ENCODE data around the gene WNK2. TPM values are rescaled to one million over a fixed set of nuclear protein-coding genes. Genes with fewer than 3 reads are reported as not detected.

Gene WNK2
- total RNA-seq, 1 donor from 2014 or later, result 6.2 TPM

GRCh38 chr9:93221044-93221443 lies 37.1 kb downstream of the WNK2 start:
- H3K79me2 ChIP-seq (ENCODE audit: low read depth), result no peaks in the 10 kb centered on the region
- H3K4me1 ChIP-seq, result peaks cover 6% of the 10 kb centered on the region
- H3K27me3 ChIP-seq, result no peaks in the 10 kb centered on the region
- H2AFZ ChIP-seq (replicated peaks), result no peak overlapping the region
- H3K9me3 ChIP-seq (ENCODE audit: low read depth), result no peaks in the 10 kb centered on the region
- H3K9me3 Mint-ChIP-seq, result peaks cover 3% of the 10 kb centered on the region
- no peaks in the 10 kb centered on the region for H3K36me3 ChIP-seq
- no peaks in the 10 kb centered on the region for H3F3A ChIP-seq (ENCODE audit: low read depth)
- H3K4me3 ChIP-seq, result no peak overlapping the region
- H3K27me3 Mint-ChIP-seq (ENCODE audit: insufficient read depth, low read depth), result peaks cover 7% of the 10 kb centered on the region
- peaks cover 19% of the 10 kb centered on the region for H3K4me1 Mint-ChIP-seq
- no peak overlapping the region for H3K4me2 ChIP-seq
- no peak overlapping the region for H3K4me3 Mint-ChIP-seq
- no peak overlapping the region for H3K27ac ChIP-seq
- TF ChIP-seq EZH2 (IDR thresholded peaks at IDR 0.05) (no peak), EZH2phosphoT487 (IDR thresholded peaks at IDR 0.05) (no peak), CTCF (IDR thresholded peaks at IDR 0.05) (no peak)
- no peak overlapping the region for H3K27ac Mint-ChIP-seq
- peaks cover 10% of the 10 kb centered on the region for H4K20me1 ChIP-seq (ENCODE audit: low read depth)
- H3K36me3 Mint-ChIP-seq, result peaks cover 2% of the 10 kb centered on the region
- DNase-seq (ENCODE audit: low spot score), result no peak
- H3K9ac ChIP-seq, result no peak overlapping the region

GRCh38 chr9:93222890-93223259 lies 38.9 kb downstream of the WNK2 start:
- peaks cover 3% of the 10 kb centered on the region for H3K36me3 Mint-ChIP-seq
- peaks cover 19% of the 10 kb centered on the region for H3K4me1 Mint-ChIP-seq
- H3K27ac ChIP-seq, result no peak overlapping the region
- no peaks in the 10 kb centered on the region for H3K79me2 ChIP-seq (ENCODE audit: low read depth)
- H3K27me3 ChIP-seq, result no peaks in the 10 kb centered on the region
- H3K4me1 ChIP-seq, result peaks cover 6% of the 10 kb centered on the region
- peaks cover 2% of the 10 kb centered on the region for H3K9me3 Mint-ChIP-seq
- TF ChIP-seq EZH2 (IDR thresholded peaks at IDR 0.05), result no peak
- TF ChIP-seq CTCF (IDR thresholded peaks at IDR 0.05), result no peak
- no peak for TF ChIP-seq EZH2phosphoT487 (IDR thresholded peaks at IDR 0.05)
- no peak for DNase-seq (ENCODE audit: low spot score)
- no peak overlapping the region for H2AFZ ChIP-seq (replicated peaks)
- peaks cover 12% of the 10 kb centered on the region for H3K27me3 Mint-ChIP-seq (ENCODE audit: insufficient read depth, low read depth)
- peaks cover 10% of the 10 kb centered on the region for H4K20me1 ChIP-seq (ENCODE audit: low read depth)
- H3K4me3 Mint-ChIP-seq, result no peak overlapping the region
- no peak overlapping the region for H3K27ac Mint-ChIP-seq
- no peaks in the 10 kb centered on the region for H3F3A ChIP-seq (ENCODE audit: low read depth)
- no peak overlapping the region for H3K4me2 ChIP-seq
- no peak overlapping the region for H3K4me3 ChIP-seq
- H3K9ac ChIP-seq, result no peak overlapping the region
- H3K9me3 ChIP-seq (ENCODE audit: low read depth), result no peaks in the 10 kb centered on the region
- H3K36me3 ChIP-seq, result no peaks in the 10 kb centered on the region

GRCh38 chr9:93223260-93224180 lies 39.6 kb downstream of the WNK2 start:
- H3K4me2 ChIP-seq, result no peak overlapping the region
- no peak for DNase-seq (ENCODE audit: low spot score)
- TF ChIP-seq CTCF (IDR thresholded peaks at IDR 0.05), result no peak
- TF ChIP-seq EZH2 (IDR thresholded peaks at IDR 0.05), result no peak
- no peak for TF ChIP-seq EZH2phosphoT487 (IDR thresholded peaks at IDR 0.05)
- Mint-ChIP-seq H3K4me3 (no peak overlapping the region), H3K4me1 (peaks cover 19% of the 10 kb centered on the region), H3K36me3 (peaks cover 3% of the 10 kb centered on the region), H3K9me3 (peaks cover 2% of the 10 kb centered on the region), H3K27me3 (ENCODE audit: insufficient read depth, low read depth) (peaks cover 12% of the 10 kb centered on the region), H3K27ac (no peak overlapping the region)
- H3K4me3 ChIP-seq, result no peak overlapping the region
- no peaks in the 10 kb centered on the region for H3K27me3 ChIP-seq
- no peak overlapping the region for H2AFZ ChIP-seq (replicated peaks)
- no peaks in the 10 kb centered on the region for H3F3A ChIP-seq (ENCODE audit: low read depth)
- H3K36me3 ChIP-seq, result no peaks in the 10 kb centered on the region
- H3K79me2 ChIP-seq (ENCODE audit: low read depth), result no peaks in the 10 kb centered on the region
- H3K27ac ChIP-seq, result no peak overlapping the region
- peaks cover 10% of the 10 kb centered on the region for H4K20me1 ChIP-seq (ENCODE audit: low read depth)
- H3K9me3 ChIP-seq (ENCODE audit: low read depth), result no peaks in the 10 kb centered on the region
- H3K9ac ChIP-seq, result no peak overlapping the region
- H3K4me1 ChIP-seq, result peaks cover 6% of the 10 kb centered on the region

All from neural progenitor cell (in vitro differentiated cells).